K562 (cell line): Measurements from ENCODE around the gene MINDY3. TPM values are rescaled to one million over a fixed set of nuclear protein-coding genes. Genes with fewer than 3 reads are reported as not detected.

Experiments used
- ATF7 ChIP-seq: fragments of 450-650 bp; IDR thresholded peaks from 2 replicates; pipeline ENCODE4 v1.7.1; 2014; ENCODE audit warnings: mild to moderate bottlenecking, moderate library complexity
- CCAR2 ChIP-seq: fragments of 200-400 bp; formaldehyde crosslinking; IDR thresholded peaks from 2 replicates; pipeline ENCODE4 v1.6.1; 2017; ENCODE audit warnings: mild to moderate bottlenecking, low read depth, low read length
- ELF2 ChIP-seq: fragments of 250-450 bp; sonication (Bioruptor Pico); IDR thresholded peaks from 2 replicates; pipeline ENCODE4 v1.5.0; 2021; ENCODE audit warnings: mild to moderate bottlenecking
- ETV1 ChIP-seq: fragments of 450-650 bp; conservative IDR thresholded peaks from 2 replicates; pipeline ENCODE4 v1.6.1; 2016; ENCODE audit warnings: missing genetic modification characterization, control low read depth, low read depth, missing compliant biosample characterization
- ETV5 ChIP-seq: sonication (generic); formaldehyde crosslinking; IDR thresholded peaks from 2 replicates; pipeline ENCODE4 v1.4.0; 2020; ENCODE audit warnings: low read depth, mild to moderate bottlenecking, missing genetic modification reagents
- FIP1L1 ChIP-seq: fragments of 200-400 bp; formaldehyde crosslinking; IDR thresholded peaks from 2 replicates; pipeline ENCODE4 v1.6.1; 2018; ENCODE audit warnings: mild to moderate bottlenecking, low read depth, low read length; ENCODE audit not compliant: poor library complexity, severe bottlenecking
- GABPB1 ChIP-seq: sonication (generic); formaldehyde crosslinking; IDR thresholded peaks from 2 replicates; pipeline ENCODE4 v1.8.0; 2022; ENCODE audit warnings: mild to moderate bottlenecking, missing genetic modification reagents
- GATAD2B ChIP-seq: fragments of 450-650 bp; IDR thresholded peaks from 2 replicates; pipeline ENCODE4 v1.6.1; 2017; ENCODE audit warnings: mild to moderate bottlenecking, borderline replicate concordance
- GTF2E2 ChIP-seq: fragments of 200-800 bp; sonication (Bioruptor generic); IDR thresholded peaks from 2 replicates; pipeline ENCODE4 v1.6.1; 2016; ENCODE audit warnings: missing genetic modification characterization, missing compliant biosample characterization
- HMGN3 ChIP-seq: IDR thresholded peaks from 2 replicates; pipeline ENCODE4 v1.6.1; 2011; ENCODE audit warnings: borderline replicate concordance, low read depth, mild to moderate bottlenecking, mixed read lengths, low read length; ENCODE audit not compliant: insufficient read length; ENCODE audit errors: extremely low read depth
- KLF1 ChIP-seq: fragments of 450-650 bp; IDR thresholded peaks from 2 replicates; pipeline ENCODE4 v1.6.1; 2016; ENCODE audit warnings: missing genetic modification characterization, missing compliant biosample characterization
- KLF6 ChIP-seq: fragments of 250-450 bp; sonication (Bioruptor Pico); IDR thresholded peaks from 2 replicates; pipeline ENCODE4 v1.4.0; 2020; ENCODE audit warnings: mild to moderate bottlenecking, moderate library complexity, borderline replicate concordance
- NFIC ChIP-seq: fragments of 450-650 bp; IDR thresholded peaks from 2 replicates; pipeline ENCODE4 v1.6.1; 2017; ENCODE audit warnings: mild to moderate bottlenecking, inconsistent platforms
- NFRKB ChIP-seq: fragments of 450-650 bp; IDR thresholded peaks from 2 replicates; pipeline ENCODE4 v1.6.1; 2016; ENCODE audit warnings: low read depth
- PML ChIP-seq: IDR thresholded peaks from 2 replicates; pipeline ENCODE4 v1.6.1; 2012; ENCODE audit warnings: low read length, inconsistent platforms
- POLR2B ChIP-seq: fragments of 450-650 bp; IDR thresholded peaks from 2 replicates; pipeline ENCODE4 v1.6.1; 2018; ENCODE audit warnings: low read depth; ENCODE audit not compliant: partially characterized antibody
- SAP30 ChIP-seq: fragments of 200-600 bp; sonication (generic); IDR thresholded peaks from 2 replicates; pipeline ENCODE4 v1.6.1; 2012; ENCODE audit warnings: borderline replicate concordance, low read depth, mild to moderate bottlenecking, moderate library complexity, low read length, control low read depth, inconsistent platforms; ENCODE audit not compliant: insufficient read depth, poor library complexity, severe bottlenecking
- SMAD1 ChIP-seq: fragments of 150-350 bp; IDR thresholded peaks from 2 replicates; pipeline ENCODE4 v1.6.1; 2014; ENCODE audit warnings: low read length, low read depth; ENCODE audit not compliant: partially characterized antibody
- SUPT5H ChIP-seq: fragments of 450-650 bp; IDR thresholded peaks from 2 replicates; pipeline ENCODE4 v1.6.1; 2016
- ZBTB1 ChIP-seq: sonication (generic); formaldehyde crosslinking; IDR thresholded peaks from 2 replicates; pipeline ENCODE4 v1.8.1; 2023; ENCODE audit warnings: missing genetic modification reagents, low read depth, mild to moderate bottlenecking, borderline replicate concordance
- polyA plus RNA-seq, 8 experiments: library from polyadenylated mRNA; depleted of rRNA in 4 of 8; stranded (reverse) in 5 of 8; unstranded in 3 of 8; fragments of >200 nt; fragmentation: Nextera tagmentation in 2 of 8; fragmentation: Illumina TruSeq in 1 of 8; extraction: Ambion mirVana in 2 of 8; extraction: Trizol in 1 of 8; gene quantifications; 2 replicates each; pipeline versions ENCODE4 v1.2.1 to v1.2.3, GENCODE V29; 2011 to 2014; ENCODE audit warnings: inconsistent platforms in 1 of 8, missing spikeins in 1 of 8
- total RNA-seq, 7 experiments: library from RNA; depleted of rRNA in 6 of 7; stranded (reverse); fragments of >200 nt in 6 of 7; fragmentation: Illumina TruSeq in 2 of 7; extraction: Trizol in 2 of 7; gene quantifications; 2 replicates each; pipeline versions ENCODE4 v1.2.1 to v1.2.3, GENCODE V29; 2011 to 2021; ENCODE audit warnings: low replicate concordance in 1 of 7
- TF ChIP-seq, protein P1 (sequence below): fragments of 200-800 bp; sonication (Bioruptor generic); IDR thresholded peaks from 2 replicates; pipeline ENCODE4 v1.6.1; 2016; ENCODE audit warnings: missing genetic modification characterization, missing compliant biosample characterization
- TF ChIP-seq, protein P2 (sequence below): fragments of 200-800 bp; sonication (Bioruptor generic); IDR thresholded peaks from 2 replicates; pipeline ENCODE4 v1.6.1; 2017; ENCODE audit warnings: missing genetic modification characterization, missing compliant biosample characterization

The MINDY3 gene
- total and polyA plus RNA-seq, 9 of the 15 experiments (the other 6 are each of a cell fraction or from before 2014, with no cell fraction given) = 14.0 to 35.9 (median 23.6) TPM

DNA sequence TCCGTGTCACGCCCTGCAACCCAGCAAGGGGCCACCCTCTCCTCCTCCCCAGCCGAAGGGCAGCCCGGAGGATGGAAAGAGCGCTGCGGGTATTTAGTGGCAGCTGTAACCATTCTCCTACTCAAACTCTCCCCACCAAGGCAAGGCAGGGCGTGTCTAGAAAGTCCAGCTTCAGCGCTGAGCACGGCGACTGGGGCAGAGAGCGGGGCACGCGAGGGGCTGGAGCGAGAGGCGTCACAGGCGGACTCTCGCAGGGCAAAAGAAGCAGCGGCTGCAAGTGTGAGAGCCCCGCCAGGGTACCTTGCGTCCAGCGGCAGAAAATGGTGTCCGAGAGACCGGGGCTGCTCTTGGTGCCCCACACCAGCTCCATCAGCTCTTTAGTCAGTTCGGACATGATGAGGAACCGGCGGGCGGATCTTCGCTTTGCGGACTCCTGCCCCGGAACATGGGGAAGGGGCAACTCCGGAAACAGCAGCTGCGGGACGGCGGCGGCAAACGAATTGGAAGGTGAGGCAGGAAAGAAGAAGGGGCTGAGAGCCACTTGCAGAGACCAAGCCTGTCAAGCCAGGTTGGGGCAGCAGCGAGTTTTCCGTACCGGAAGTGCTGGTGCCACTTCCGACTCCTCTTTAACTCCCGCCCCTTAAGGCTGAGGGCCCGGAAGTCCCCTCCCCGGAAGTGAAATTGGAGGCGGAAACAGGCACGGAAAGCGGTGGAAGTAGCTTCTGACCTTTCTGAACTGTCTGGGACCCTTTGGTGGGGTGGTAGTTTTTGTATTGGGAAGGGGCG is at the start of gene MINDY3 (continued):
- TF ChIP-seq ZBTB1 (CRISPR knock-in tag) (0 out of 2 replicates have a peak, but pooled peaks have one; percentile 16), GTF2E2 (tag) (no peak; the same call in 1 of the 2 replicates), SUPT5H (peak; percentile 76), ATF7 (peak; percentile 60; the same call in 1 of the 2 replicates), KLF1 (0 out of 2 replicates have a peak, but pooled peaks have one; percentile 36), KLF6 (CRISPR knock-in tag) (no peak), ETV5 (peak; percentile 89), NFRKB (no peak; the same call in 1 of the 2 replicates), POLR2B (peak; percentile 68), GABPB1 (CRISPR knock-in tag) (peak; percentile 91), CCAR2 (no peak), NFIC (0 out of 2 replicates have a peak, but pooled peaks have one; percentile 13), SMAD1 (peak; percentile 34), ELF2 (CRISPR knock-in tag) (peak; percentile 66; the same call in 1 of the 2 replicates), GATAD2B (peak; percentile 71; the same call in 1 of the 2 replicates), HMGN3 (peak; percentile 29), PML (peak; percentile 24; the same call in 1 of the 2 replicates), ETV1 (tag) (peak; percentile 91), SAP30 (peak; percentile 69), FIP1L1 (no peak)
- TF ChIP-seq, protein P1, sequence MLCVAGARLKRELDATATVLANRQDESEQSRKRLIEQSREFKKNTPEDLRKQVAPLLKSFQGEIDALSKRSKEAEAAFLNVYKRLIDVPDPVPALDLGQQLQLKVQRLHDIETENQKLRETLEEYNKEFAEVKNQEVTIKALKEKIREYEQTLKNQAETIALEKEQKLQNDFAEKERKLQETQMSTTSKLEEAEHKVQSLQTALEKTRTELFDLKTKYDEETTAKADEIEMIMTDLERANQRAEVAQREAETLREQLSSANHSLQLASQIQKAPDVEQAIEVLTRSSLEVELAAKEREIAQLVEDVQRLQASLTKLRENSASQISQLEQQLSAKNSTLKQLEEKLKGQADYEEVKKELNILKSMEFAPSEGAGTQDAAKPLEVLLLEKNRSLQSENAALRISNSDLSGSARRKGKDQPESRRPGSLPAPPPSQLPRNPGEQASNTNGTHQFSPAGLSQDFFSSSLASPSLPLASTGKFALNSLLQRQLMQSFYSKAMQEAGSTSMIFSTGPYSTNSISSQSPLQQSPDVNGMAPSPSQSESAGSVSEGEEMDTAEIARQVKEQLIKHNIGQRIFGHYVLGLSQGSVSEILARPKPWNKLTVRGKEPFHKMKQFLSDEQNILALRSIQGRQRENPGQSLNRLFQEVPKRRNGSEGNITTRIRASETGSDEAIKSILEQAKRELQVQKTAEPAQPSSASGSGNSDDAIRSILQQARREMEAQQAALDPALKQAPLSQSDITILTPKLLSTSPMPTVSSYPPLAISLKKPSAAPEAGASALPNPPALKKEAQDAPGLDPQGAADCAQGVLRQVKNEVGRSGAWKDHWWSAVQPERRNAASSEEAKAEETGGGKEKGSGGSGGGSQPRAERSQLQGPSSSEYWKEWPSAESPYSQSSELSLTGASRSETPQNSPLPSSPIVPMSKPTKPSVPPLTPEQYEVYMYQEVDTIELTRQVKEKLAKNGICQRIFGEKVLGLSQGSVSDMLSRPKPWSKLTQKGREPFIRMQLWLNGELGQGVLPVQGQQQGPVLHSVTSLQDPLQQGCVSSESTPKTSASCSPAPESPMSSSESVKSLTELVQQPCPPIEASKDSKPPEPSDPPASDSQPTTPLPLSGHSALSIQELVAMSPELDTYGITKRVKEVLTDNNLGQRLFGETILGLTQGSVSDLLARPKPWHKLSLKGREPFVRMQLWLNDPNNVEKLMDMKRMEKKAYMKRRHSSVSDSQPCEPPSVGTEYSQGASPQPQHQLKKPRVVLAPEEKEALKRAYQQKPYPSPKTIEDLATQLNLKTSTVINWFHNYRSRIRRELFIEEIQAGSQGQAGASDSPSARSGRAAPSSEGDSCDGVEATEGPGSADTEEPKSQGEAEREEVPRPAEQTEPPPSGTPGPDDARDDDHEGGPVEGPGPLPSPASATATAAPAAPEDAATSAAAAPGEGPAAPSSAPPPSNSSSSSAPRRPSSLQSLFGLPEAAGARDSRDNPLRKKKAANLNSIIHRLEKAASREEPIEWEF (CRISPR knock-in tag) = no peak
- TF ChIP-seq, protein P2, sequence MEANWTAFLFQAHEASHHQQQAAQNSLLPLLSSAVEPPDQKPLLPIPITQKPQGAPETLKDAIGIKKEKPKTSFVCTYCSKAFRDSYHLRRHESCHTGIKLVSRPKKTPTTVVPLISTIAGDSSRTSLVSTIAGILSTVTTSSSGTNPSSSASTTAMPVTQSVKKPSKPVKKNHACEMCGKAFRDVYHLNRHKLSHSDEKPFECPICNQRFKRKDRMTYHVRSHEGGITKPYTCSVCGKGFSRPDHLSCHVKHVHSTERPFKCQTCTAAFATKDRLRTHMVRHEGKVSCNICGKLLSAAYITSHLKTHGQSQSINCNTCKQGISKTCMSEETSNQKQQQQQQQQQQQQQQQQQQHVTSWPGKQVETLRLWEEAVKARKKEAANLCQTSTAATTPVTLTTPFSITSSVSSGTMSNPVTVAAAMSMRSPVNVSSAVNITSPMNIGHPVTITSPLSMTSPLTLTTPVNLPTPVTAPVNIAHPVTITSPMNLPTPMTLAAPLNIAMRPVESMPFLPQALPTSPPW (CRISPR knock-in tag) = peak; percentile 73
